ENCODE measurements around the gene PHF14. TPM values are rescaled to one million over a fixed set of nuclear protein-coding genes. Genes with fewer than 3 reads are reported as not detected.
"Not testable (repeated sequence)": the region's sequence is repeated elsewhere in the genome, so short reads cannot be mapped to it uniquely, and the experiment has no call there.

Gene PHF14
- total RNA-seq, 1 experiment from 2014 or later: 26.4 TPM

- H3K27me3 ChIP-seq (ENCODE audit: control insufficient read depth, insufficient read depth, low read length); H3K4me3 ChIP-seq (ENCODE audit: insufficient read depth, low read depth, low read length); H3K36me3 ChIP-seq (replicated peaks; ENCODE audit: control insufficient read depth, insufficient read depth, low read length); DNase-seq: not testable (repeated sequence)
These were observed 20.5 kb upstream of the PHF14 start for GRCh38 chr7:10953078-10953750.

GRCh38 chr7:10956528-10956927 lies 17.1 kb upstream of the PHF14 start:
- Histone ChIP-seq H3K4me3 (ENCODE audit: insufficient read depth, low read depth, low read length) (no peak overlapping the region), H3K36me3 (replicated peaks; ENCODE audit: control insufficient read depth, insufficient read depth, low read length) (no peaks in the 10 kb centered on the region), H3K27me3 (ENCODE audit: control insufficient read depth, insufficient read depth, low read length) (no peaks in the 10 kb centered on the region)
- no peak for DNase-seq

- not testable (repeated sequence) for H3K27me3 ChIP-seq (ENCODE audit: control insufficient read depth, insufficient read depth, low read length); H3K4me3 ChIP-seq (ENCODE audit: insufficient read depth, low read depth, low read length); H3K36me3 ChIP-seq (replicated peaks; ENCODE audit: control insufficient read depth, insufficient read depth, low read length); DNase-seq
These were observed 13.4 kb upstream of the PHF14 start for GRCh38 chr7:10960242-10960641.

- not testable (repeated sequence) for H3K36me3 ChIP-seq (replicated peaks; ENCODE audit: control insufficient read depth, insufficient read depth, low read length); DNase-seq; H3K27me3 ChIP-seq (ENCODE audit: control insufficient read depth, insufficient read depth, low read length); H3K4me3 ChIP-seq (ENCODE audit: insufficient read depth, low read depth, low read length)
These were observed 8.7 kb upstream of the PHF14 start for GRCh38 chr7:10965016-10965415.

- H3K27me3 ChIP-seq (ENCODE audit: control insufficient read depth, insufficient read depth, low read length): no peaks in the 10 kb centered on the region
- H3K4me3 ChIP-seq (ENCODE audit: insufficient read depth, low read depth, low read length): no peak overlapping the region
- no peak for DNase-seq
- H3K36me3 ChIP-seq (replicated peaks; ENCODE audit: control insufficient read depth, insufficient read depth, low read length): no peaks in the 10 kb centered on the region
These were observed 1.5 kb upstream of the PHF14 start for GRCh38 chr7:10972174-10972573.

GRCh38 chr7:10973942-10974911 lies 555 bp downstream of the PHF14 start:
- H3K4me3 ChIP-seq (ENCODE audit: insufficient read depth, low read depth, low read length): peak overlapping the region; percentile 75
- H3K27me3 ChIP-seq (ENCODE audit: control insufficient read depth, insufficient read depth, low read length): no peaks in the 10 kb centered on the region
- DNase-seq: peak; percentile 77
- H3K36me3 ChIP-seq (replicated peaks; ENCODE audit: control insufficient read depth, insufficient read depth, low read length): no peaks in the 10 kb centered on the region

GRCh38 chr7:10977113-10977512 lies 3.4 kb downstream of the PHF14 start:
- Histone ChIP-seq H3K36me3 (replicated peaks; ENCODE audit: control insufficient read depth, insufficient read depth, low read length) (no peaks in the 10 kb centered on the region), H3K27me3 (ENCODE audit: control insufficient read depth, insufficient read depth, low read length) (no peaks in the 10 kb centered on the region), H3K4me3 (ENCODE audit: insufficient read depth, low read depth, low read length) (no peak overlapping the region)

GRCh38 chr7:10981317-10981716 lies 7.6 kb downstream of the PHF14 start:
- Histone ChIP-seq H3K36me3 (replicated peaks; ENCODE audit: control insufficient read depth, insufficient read depth, low read length) (peaks cover 7% of the 10 kb centered on the region), H3K4me3 (ENCODE audit: insufficient read depth, low read depth, low read length) (no peak overlapping the region), H3K27me3 (ENCODE audit: control insufficient read depth, insufficient read depth, low read length) (no peaks in the 10 kb centered on the region)
- DNase-seq: no peak

More at GRCh38 chr7:10977113-10977512, 3.4 kb downstream of the PHF14 start:
- DNase-seq: no peak

- not testable (repeated sequence) for H3K4me3 ChIP-seq (ENCODE audit: insufficient read depth, low read depth, low read length); H3K27me3 ChIP-seq (ENCODE audit: control insufficient read depth, insufficient read depth, low read length); DNase-seq; H3K36me3 ChIP-seq (replicated peaks; ENCODE audit: control insufficient read depth, insufficient read depth, low read length)
These were observed 17.1 kb downstream of the PHF14 start for GRCh38 chr7:10990748-10991147.

- H3K27me3 ChIP-seq (ENCODE audit: control insufficient read depth, insufficient read depth, low read length); H3K4me3 ChIP-seq (ENCODE audit: insufficient read depth, low read depth, low read length); DNase-seq; H3K36me3 ChIP-seq (replicated peaks; ENCODE audit: control insufficient read depth, insufficient read depth, low read length): not testable (repeated sequence)
These were observed 22.0 kb downstream of the PHF14 start for GRCh38 chr7:10995482-10996166.

GRCh38 chr7:10998996-10999757 lies 25.5 kb downstream of the PHF14 start:
- DNase-seq: no peak
- Histone ChIP-seq H3K27me3 (ENCODE audit: control insufficient read depth, insufficient read depth, low read length) (no peaks in the 10 kb centered on the region), H3K36me3 (replicated peaks; ENCODE audit: control insufficient read depth, insufficient read depth, low read length) (peaks cover 3% of the 10 kb centered on the region), H3K4me3 (ENCODE audit: insufficient read depth, low read depth, low read length) (no peak overlapping the region)

- no peak for DNase-seq
- H3K27me3 ChIP-seq (ENCODE audit: control insufficient read depth, insufficient read depth, low read length): no peaks in the 10 kb centered on the region
- no peaks in the 10 kb centered on the region for H3K36me3 ChIP-seq (replicated peaks; ENCODE audit: control insufficient read depth, insufficient read depth, low read length)
- H3K4me3 ChIP-seq (ENCODE audit: insufficient read depth, low read depth, low read length): no peak overlapping the region
These were observed 31.5 kb downstream of the PHF14 start for GRCh38 chr7:11005202-11005601.

GRCh38 chr7:11006291-11006690 lies 32.6 kb downstream of the PHF14 start:
- Histone ChIP-seq H3K36me3 (replicated peaks; ENCODE audit: control insufficient read depth, insufficient read depth, low read length) (no peaks in the 10 kb centered on the region), H3K27me3 (ENCODE audit: control insufficient read depth, insufficient read depth, low read length) (no peaks in the 10 kb centered on the region), H3K4me3 (ENCODE audit: insufficient read depth, low read depth, low read length) (no peak overlapping the region)
- no peak for DNase-seq

GRCh38 chr7:11009631-11010030 lies 36.0 kb downstream of the PHF14 start:
- peaks cover 1% of the 10 kb centered on the region; the same call in 1 of the 2 replicates for H3K36me3 ChIP-seq (replicated peaks; ENCODE audit: control insufficient read depth, insufficient read depth, low read length)
- DNase-seq: no peak
- no peaks in the 10 kb centered on the region for H3K27me3 ChIP-seq (ENCODE audit: control insufficient read depth, insufficient read depth, low read length)
- no peak overlapping the region for H3K4me3 ChIP-seq (ENCODE audit: insufficient read depth, low read depth, low read length)

All from H7 (cell line).